Right cardiac atrium (tissue), 5 donors: ENCODE measurements around the gene PTPRM. TPM values are rescaled to one million over a fixed set of nuclear protein-coding genes. Genes with fewer than 3 reads are reported as not detected.
"Not testable (repeated sequence)": the region's sequence is repeated elsewhere in the genome, so short reads cannot be mapped to it uniquely, and the experiment has no call there.

ENCODE experiments used
- ATAC-seq, 2 donors: fragments of 200-7000 bp; cut with Tn5 transposase; one replicate each; pipeline versions ENCODE4 v1.8.0 to v1.9.1; 2020; ENCODE audit warnings: moderate library complexity in 2 of 2, mild to moderate bottlenecking in 1 of 2
- DNase-seq, 3 donors: peaks; one replicate each; pipeline ENCODE4 v3.0.0-alpha.2; 2020
- H3K27ac ChIP-seq: one replicate; pipeline ENCODE4 v1.5.1; 2013; ENCODE audit warnings: mild to moderate bottlenecking, low read length, control low read depth, moderate library complexity
- H3K27me3 ChIP-seq: one replicate; pipeline ENCODE4 v1.6.1; 2013; ENCODE audit not compliant: control insufficient read depth, insufficient read depth
- H3K4me1 ChIP-seq: one replicate; pipeline ENCODE4 v1.6.1; 2013; ENCODE audit warnings: low read length; ENCODE audit not compliant: control insufficient read depth, insufficient read depth
- H3K4me3 ChIP-seq: one replicate; pipeline ENCODE4 v1.5.1; 2013; ENCODE audit warnings: low read length, control low read depth
- H3K9me3 ChIP-seq: one replicate; pipeline ENCODE4 v1.6.1; 2013; ENCODE audit warnings: low read length; ENCODE audit not compliant: control insufficient read depth
- WGBS: extraction: QIAGEN DNeasy Blood & Tissue Kit; methylation state at CpG from one replicate; pipeline ENCODE4 v1.1.7; 2013; 5-methylcytosine and 5-hydroxymethylcytosine counted together
- intact Hi-C, 4 donors: fragments of 100-400 bp; cut with DNase I; formaldehyde crosslinking; loops; one replicate each; pipeline versions ENCODE4 v1.11.0 to v1.14.0; 2022 to 2023
- polyA plus RNA-seq: library from polyadenylated mRNA; stranded (reverse); fragments of 200-250 nt; gene quantifications from one replicate; pipeline ENCODE4 v1.2.3, GENCODE V29; 2013
- total RNA-seq, 4 donors: library from RNA; stranded (reverse); fragmentation: NEBNext Ultra II Directional; extraction: Animal tissue kit (Norgen Biotek cat#: 25700); gene quantifications; one replicate each; pipeline ENCODE4 v1.2.1, GENCODE V29; 2021
- donor health status: healthy with polysubstance abuse.
- donor health status: DM: no; HTN: yes; CAD: no.
- donor health status: DM: no; HTN: no; CAD: no.
- donor health status: DM: no; HTN: yes; CAD: no; lungs with severe emphysema.
- donor health status: DM: yes; HTN: yes; CAD: no.

Gene PTPRM
- total and polyA plus RNA-seq, 5 donors, result 55.1 to 81.5 (median 63.4) TPM

DNA sequence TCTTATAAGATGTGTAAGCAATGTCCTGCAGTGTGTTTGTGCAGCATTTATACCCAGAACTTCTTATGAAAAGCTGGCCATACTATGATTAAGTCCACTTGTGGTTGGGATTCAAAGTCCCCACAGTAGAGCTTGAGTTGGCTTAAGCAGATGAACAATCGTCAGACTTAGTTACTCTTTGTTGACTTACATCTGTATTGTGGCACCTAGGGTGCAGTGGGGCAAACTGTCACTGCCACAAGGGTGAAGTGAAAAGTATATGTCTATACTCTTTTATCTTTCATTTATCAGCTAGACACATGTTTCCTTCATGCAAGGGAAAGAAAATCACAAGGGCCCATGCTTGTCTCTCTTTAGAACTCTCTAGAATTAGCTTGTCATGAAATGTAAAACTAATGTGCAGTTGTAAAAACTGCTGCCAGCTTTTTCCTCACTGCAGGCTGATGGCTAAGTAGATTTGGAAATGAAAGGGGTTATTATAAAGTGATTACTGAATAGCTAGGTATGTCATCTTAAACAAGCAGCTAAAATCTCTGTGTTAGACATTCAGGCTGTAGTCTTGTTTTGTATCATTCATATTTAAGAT is 474.5 kb downstream of the PTPRM start:
- H3K9me3 ChIP-seq, result no peaks in the 10 kb centered on the region
- intact Hi-C loops, result no loop called here

DNA sequence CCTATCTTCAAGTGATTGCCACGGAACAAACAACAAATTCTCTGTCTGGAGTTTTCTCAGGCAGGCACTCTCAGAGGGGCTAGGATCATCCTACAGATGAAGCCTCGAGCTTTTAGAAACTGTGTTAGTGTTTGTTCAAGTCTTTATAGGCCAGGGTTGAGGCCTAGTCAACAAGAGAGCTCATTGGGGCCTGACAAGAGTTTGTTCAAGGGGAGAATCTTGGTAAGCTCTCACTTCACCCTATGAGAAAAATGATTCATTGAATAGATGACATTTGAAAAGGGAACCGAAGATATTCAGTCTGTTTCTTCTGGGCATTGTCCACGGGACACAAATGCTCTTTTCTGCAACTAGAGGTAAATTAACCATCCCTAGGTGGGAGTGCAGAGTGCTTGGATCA is 476.9 kb downstream of the PTPRM start:
- WGBS, result 68% methylated on average over 4 of the region's 4 CpGs
- Histone ChIP-seq H3K9me3 (no peaks in the 10 kb centered on the region), H3K4me3 (no peak overlapping the region), H3K27ac (no peak overlapping the region), H3K27me3 (no peaks in the 10 kb centered on the region), H3K4me1 (peaks cover 2% of the 10 kb centered on the region)
- no peak for ATAC-seq
- no peak for DNase-seq
- intact Hi-C loops, result no loop called here

More for the DNA sequence above, 474.5 kb downstream of the PTPRM start:
- H3K4me1 ChIP-seq, result peaks cover 2% of the 10 kb centered on the region
- 63% methylated on average over 1 of the region's 1 CpG for WGBS
- ATAC-seq (no peak), DNase-seq (no peak)
- no peaks in the 10 kb centered on the region for H3K27me3 ChIP-seq
- H3K4me3 ChIP-seq, result no peak overlapping the region
- no peak overlapping the region for H3K27ac ChIP-seq

DNA sequence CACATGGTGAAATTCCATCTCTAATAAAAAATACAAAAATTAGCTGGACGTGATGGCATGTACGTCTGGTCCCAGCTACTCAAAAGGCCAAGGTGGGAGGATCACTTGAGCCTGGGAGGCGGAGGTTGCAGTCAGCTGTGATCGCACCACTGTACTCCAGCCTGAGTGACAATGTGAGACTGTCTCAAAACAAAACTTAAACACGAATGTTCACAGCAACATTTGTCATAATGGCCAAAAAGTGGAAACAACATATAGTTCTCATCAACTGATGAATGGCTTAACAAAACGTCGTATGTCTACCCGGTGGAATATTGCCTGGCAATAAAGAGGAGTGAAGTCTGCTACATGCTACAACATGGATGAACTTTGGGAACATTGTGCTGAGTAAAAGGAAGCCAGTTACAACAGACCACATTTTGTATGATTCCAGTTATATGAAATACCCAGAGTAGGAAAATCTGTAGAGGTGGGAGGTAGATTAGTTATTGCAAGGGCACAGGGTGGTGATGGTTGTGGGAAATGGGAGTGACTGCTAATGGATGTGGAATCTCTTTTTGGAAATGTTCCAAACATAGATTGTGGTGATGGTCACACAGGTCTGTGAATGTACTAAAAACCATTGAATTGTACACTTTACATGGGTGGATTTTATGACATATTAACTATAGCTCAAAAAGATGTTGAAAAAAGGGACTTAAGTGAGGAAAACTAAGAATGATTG is 478.2 kb downstream of the PTPRM start:
- intact Hi-C loops, result no loop called here

DNA sequence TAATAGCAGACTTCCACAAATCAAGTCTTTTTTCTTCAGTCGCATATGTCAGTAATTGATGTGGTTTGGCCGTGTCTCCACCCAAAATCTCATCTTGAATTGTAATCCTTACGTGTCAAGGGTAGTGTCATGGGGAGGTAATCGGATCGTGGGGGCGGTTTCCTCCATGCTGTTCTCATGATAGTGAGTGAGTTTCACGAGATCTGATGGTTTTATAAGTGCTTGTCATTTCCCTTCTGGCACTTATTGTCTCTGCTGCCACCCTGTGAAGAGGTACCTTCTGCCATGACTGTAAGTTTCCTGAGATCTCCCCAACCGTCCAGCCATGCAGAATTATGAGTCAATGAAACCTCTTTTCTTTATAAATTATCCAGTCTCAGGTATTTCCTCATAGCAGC is 478.8 kb downstream of the PTPRM start:
- ATAC-seq (no peak), DNase-seq (no peak)
- Histone ChIP-seq H3K4me3 (no peak overlapping the region), H3K27me3 (no peaks in the 10 kb centered on the region), H3K4me1 (peaks cover 6% of the 10 kb centered on the region), H3K9me3 (no peaks in the 10 kb centered on the region), H3K27ac (no peak overlapping the region)
- intact Hi-C loops, result no loop called here
- 78% methylated on average over 8 of the region's 8 CpGs for WGBS

More for the DNA sequence above, 478.2 kb downstream of the PTPRM start:
- Histone ChIP-seq H3K27me3 (no peaks in the 10 kb centered on the region), H3K27ac (no peak overlapping the region), H3K4me1 (peaks cover 2% of the 10 kb centered on the region), H3K4me3 (no peak overlapping the region), H3K9me3 (no peaks in the 10 kb centered on the region)
- DNase-seq, result no peak
- WGBS, result 96% methylated on average over 8 of the region's 8 CpGs
- ATAC-seq, result no peak

DNA sequence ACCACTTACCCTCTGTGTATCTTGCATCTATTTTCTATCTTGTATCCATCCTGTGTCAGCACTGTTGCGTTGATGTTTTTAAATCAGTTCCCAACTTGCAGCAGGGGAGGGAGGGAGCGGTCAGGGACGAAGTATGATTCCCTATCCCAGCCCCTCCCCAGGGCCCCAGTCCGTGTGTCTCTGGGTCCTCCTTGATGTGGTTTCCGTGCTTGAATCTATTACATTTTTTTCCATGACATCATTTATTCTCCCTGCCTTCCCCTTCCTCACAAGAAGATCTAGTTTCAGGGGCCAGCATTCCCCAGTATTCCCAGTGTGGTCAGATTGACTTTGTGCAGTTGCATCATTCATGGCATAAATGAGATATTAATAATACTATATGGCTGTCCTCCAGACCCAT is 479.3 kb downstream of the PTPRM start:
- no peaks in the 10 kb centered on the region for H3K27me3 ChIP-seq
- DNase-seq (no peak), ATAC-seq (no peak)
- H3K27ac ChIP-seq, result no peak overlapping the region
- intact Hi-C loops, result no loop called here
- H3K4me1 ChIP-seq, result peaks cover 6% of the 10 kb centered on the region
- no peak overlapping the region for H3K4me3 ChIP-seq
- H3K9me3 ChIP-seq, result no peaks in the 10 kb centered on the region
- 87% methylated on average over 5 of the region's 5 CpGs for WGBS

DNA sequence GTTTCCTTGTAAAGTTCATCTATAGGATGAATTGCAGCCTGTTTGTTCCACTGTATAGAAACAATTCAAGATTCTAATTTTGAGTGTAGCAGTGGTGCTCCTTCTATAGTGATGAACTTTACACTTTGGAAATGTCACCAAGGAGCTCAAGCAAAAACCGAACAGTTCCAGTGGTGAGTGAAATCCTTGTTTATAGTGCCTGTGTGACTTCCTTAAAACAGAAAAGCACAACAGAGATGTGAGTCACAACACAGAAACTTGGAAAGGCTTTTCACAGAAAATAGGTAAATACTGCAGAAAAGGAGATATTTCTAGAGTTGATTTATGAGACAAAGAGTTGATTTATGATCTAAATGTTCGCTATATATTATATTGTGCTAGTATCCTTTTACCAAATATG is 482.0 kb downstream of the PTPRM start:
- DNase-seq (no peak), ATAC-seq (no peak)
- H3K9me3 ChIP-seq, result no peaks in the 10 kb centered on the region
- H3K27ac ChIP-seq, result no peak overlapping the region
- intact Hi-C loops, result no loop called here
- WGBS, result 77% methylated on average over 2 of the region's 2 CpGs
- H3K4me3 ChIP-seq, result no peak overlapping the region
- H3K27me3 ChIP-seq, result no peaks in the 10 kb centered on the region
- H3K4me1 ChIP-seq, result peaks cover 4% of the 10 kb centered on the region

DNA sequence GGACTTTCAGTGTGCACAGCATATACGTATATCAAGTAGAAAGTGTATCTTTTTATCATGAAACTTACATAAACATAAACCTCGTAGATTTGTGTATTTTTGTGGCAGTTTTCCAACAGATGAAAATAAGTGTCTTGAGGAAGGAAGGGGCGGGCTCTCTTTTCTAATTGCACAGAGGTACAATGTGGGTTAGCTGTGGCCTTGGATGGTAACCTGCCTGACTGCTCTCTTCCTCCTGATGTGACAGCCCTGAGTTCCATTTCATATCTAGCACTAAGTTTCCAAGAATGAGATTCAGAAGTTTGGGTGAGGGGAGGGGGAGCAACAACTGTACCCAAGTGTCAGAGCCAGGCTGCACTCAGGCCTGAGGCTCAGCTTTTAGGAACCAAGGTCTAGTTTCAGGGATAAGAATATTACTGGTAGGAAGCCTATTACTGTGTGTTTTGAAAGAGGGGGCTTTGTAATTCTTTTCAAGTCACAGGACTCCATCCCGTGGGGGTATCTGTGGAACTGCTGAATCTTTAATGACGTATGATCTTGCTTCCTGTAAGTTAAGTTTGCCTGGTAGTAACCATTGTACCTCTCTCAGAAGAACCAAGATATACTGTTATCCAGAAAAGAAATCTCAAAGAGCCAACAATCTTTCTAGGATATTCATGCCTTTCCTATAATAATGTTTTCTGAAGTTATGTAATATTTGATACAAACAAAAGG is 483.7 kb downstream of the PTPRM start:
- H3K27me3 ChIP-seq, result no peaks in the 10 kb centered on the region
- peaks cover 4% of the 10 kb centered on the region for H3K4me1 ChIP-seq
- no peak overlapping the region for H3K27ac ChIP-seq
- H3K9me3 ChIP-seq, result no peaks in the 10 kb centered on the region
- 57% methylated on average over 5 of the region's 5 CpGs for WGBS
- DNase-seq, result no peak
- intact Hi-C loops, result no loop called here
- ATAC-seq, result peak in 1 of 2 donors; percentile 51
- no peak overlapping the region for H3K4me3 ChIP-seq

DNA sequence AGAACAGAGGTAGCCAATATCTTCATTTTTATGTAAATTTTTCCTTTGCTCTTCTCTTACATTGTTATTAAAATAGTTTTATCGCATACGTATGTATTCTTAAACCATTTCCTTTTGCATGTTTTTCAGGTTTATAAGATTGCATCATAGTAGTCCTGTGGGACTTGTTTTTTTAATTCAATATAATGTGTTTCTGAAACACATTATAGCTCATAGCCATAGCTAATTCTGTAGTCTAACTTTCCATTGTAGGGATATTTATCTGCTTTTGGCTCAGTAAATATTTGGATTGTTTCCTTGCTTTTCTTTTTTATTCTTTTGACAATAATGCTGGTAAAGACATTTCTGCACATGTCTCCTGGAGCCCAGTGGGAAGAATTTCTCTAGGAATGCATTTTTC is 484.3 kb downstream of the PTPRM start:
- Histone ChIP-seq H3K9me3 (no peaks in the 10 kb centered on the region), H3K4me1 (peaks cover 4% of the 10 kb centered on the region), H3K4me3 (no peak overlapping the region), H3K27ac (no peak overlapping the region), H3K27me3 (no peaks in the 10 kb centered on the region)
- 52% methylated on average over 2 of the region's 2 CpGs for WGBS
- ATAC-seq, result no peak
- intact Hi-C loops, result no loop called here
- DNase-seq, result no peak

DNA sequence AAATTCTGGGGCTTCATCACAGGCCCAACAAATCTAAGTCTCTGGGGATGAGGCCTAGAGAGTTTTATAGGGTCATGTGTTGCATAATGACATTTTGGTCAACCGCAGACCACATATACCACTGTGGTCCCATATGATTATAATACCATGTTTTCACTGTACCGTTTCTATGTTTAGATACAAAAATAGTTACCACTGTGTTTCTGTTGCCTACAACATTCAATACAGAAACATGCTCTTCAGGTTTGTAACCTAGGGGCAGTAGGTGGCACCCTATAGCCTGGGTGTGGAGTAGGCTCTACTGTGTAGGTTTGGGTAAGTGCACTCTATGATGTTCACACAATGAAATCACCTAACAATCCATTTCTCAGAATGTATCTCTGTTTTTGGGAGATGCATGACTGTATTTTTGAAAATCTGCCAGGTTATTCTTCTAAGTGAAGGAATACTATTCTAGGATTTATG is 485.2 kb downstream of the PTPRM start:
- DNase-seq, result no peak
- Histone ChIP-seq H3K4me1 (peaks cover 4% of the 10 kb centered on the region), H3K9me3 (no peaks in the 10 kb centered on the region), H3K4me3 (no peak overlapping the region), H3K27me3 (no peaks in the 10 kb centered on the region), H3K27ac (no peak overlapping the region)
- intact Hi-C loops, result no loop called here
- WGBS, result 56% methylated on average over 2 of the region's 2 CpGs
- peak in 1 of 2 donors; percentile 26 for ATAC-seq

DNA sequence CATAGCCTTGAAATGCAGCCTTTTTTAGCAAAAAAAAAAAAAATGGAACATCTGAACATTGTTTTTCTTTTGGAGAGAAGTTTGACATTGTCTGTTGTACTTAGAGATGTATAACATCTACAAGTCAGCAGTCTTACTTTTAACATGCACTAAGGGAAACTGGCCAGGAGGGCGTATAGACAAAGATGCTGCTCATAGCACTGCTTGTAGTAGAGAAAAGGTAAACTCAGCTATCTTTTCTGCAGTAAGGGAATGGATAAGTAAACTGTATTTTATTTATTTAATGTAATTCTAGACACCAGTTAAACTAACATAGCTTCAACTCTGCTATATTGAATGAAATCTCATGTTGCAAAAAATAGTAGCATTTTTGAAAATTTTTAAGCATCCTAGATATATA is 489.6 kb downstream of the PTPRM start:
- Histone ChIP-seq H3K4me3 (no peak overlapping the region), H3K9me3 (no peaks in the 10 kb centered on the region), H3K27me3 (no peaks in the 10 kb centered on the region), H3K4me1 (no peaks in the 10 kb centered on the region), H3K27ac (no peak overlapping the region)
- intact Hi-C loops, result no loop called here
- no peak for ATAC-seq
- no peak for DNase-seq
- WGBS, result 88% methylated on average over 1 of the region's 1 CpG

DNA sequence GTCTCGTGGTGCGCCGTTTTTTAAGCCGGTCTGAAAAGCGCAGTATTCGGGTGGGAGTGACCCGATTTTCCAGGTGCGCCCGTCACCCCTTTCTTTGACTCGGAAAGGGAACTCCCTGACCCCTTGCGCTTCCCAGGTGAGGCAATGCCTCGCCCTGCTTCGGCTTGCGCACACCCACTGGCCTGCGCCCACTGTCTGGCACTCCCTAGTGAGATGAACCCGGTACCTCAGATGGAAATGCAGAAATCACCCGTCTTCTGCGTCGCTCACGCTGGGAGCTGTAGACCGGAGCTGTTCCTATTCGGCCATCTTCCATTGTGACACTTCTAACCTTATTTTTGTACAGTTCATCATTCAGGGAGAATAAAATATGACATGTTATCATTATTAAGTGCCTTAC is 496.0 kb downstream of the PTPRM start:
- ATAC-seq, H3K27ac ChIP-seq, H3K9me3 ChIP-seq, H3K27me3 ChIP-seq, DNase-seq, intact Hi-C loops, H3K4me3 ChIP-seq, H3K4me1 ChIP-seq: not testable (repeated sequence)
- 94% methylated on average over 13 of the region's 22 CpGs for WGBS
